HepG2 (cell line): ENCODE measurements around the gene SUN1. TPM values are rescaled to one million over a fixed set of nuclear protein-coding genes. Genes with fewer than 3 reads are reported as not detected.

Source experiments
- ATAC-seq: fragments of 200-7000 bp; cut with Tn5 transposase; 3 replicates; pipeline ENCODE4 v1.9.1; 2020; ENCODE audit warnings: mild to moderate bottlenecking, moderate library complexity
- BruUV-seq: library from RNA; stranded (reverse); fragments of 400-500 nt; replicated peaks from 2 replicates; lab custom pipeline; 2021; lab: Mats Ljungman, UMichigan
- CTCF ChIA-PET: fragments of 300-600 bp; formaldehyde crosslinking; extraction: SDS; loops from one replicate; lab custom pipeline; 2021; ENCODE audit warnings: low total read pairs, inconsistent platforms, low intra/inter-chr PET ratio; lab: Yijun Ruan, JAX
- POLR2A ChIA-PET: fragments of 350-600 bp; sonication (Branson Sonifier 250); formaldehyde crosslinking; loops from one replicate; lab custom pipeline; 2020; ENCODE audit warnings: antibody characterized with exemption, inconsistent platforms; lab: Yijun Ruan, JAX
- DNase-seq: peaks from one replicate; pipeline ENCODE4 v3.0.0-alpha.2; 2015; ENCODE audit warnings: low spot score
- FAIRE-seq: peaks from 3 replicates; lab custom pipeline; 2011; peaks lifted over from hg19 to GRCh38; lab: Jason Lieb, UNC
- H2AFZ ChIP-seq: one replicate; pipeline ENCODE4 v1.6.1; 2011; ENCODE audit warnings: low read length, inconsistent platforms
- H3K27ac ChIP-seq: fragments of 300-600 bp; 3 replicates; pipeline ENCODE4 v1.8.0; 2011; ENCODE audit warnings: mixed run types, mild to moderate bottlenecking, mixed read lengths, low read length, inconsistent platforms; ENCODE audit not compliant: insufficient read depth; ENCODE audit errors: extremely low read length
- H3K27me3 ChIP-seq, 2 experiments: fragments of 200-600 bp in 1 of 2; 2 replicates in 1 of 2; 3 replicates in 1 of 2; pipeline versions ENCODE4 v1.6.0 to v1.8.0; 2011; ENCODE audit warnings: low read length in 2 of 2, mild to moderate bottlenecking in 2 of 2, moderate library complexity in 2 of 2, inconsistent platforms in 1 of 2; ENCODE audit not compliant: insufficient read depth in 2 of 2, control insufficient read depth in 1 of 2
- H3K36me3 ChIP-seq, 2 experiments: fragments of 200-600 bp in 1 of 2; replicated peaks in 1 of 2; 2 replicates in 1 of 2; 3 replicates in 1 of 2; pipeline versions ENCODE4 v1.5.1 to v1.8.0; 2011; ENCODE audit warnings: low read length in 2 of 2, inconsistent platforms in 1 of 2; ENCODE audit not compliant: insufficient read depth in 2 of 2, control insufficient read depth in 1 of 2
- H3K4me1 ChIP-seq: 2 replicates; pipeline ENCODE4 v1.5.1; 2012; ENCODE audit warnings: low read length, inconsistent platforms; ENCODE audit not compliant: insufficient read depth
- H3K4me2 ChIP-seq: 2 replicates; pipeline ENCODE4 v1.6.0; 2011; ENCODE audit warnings: low read depth, low read length, inconsistent platforms
- H3K4me3 ChIP-seq, 3 experiments: fragments of 200-600 bp in 1 of 3; sonication (generic), shearing (Covaris generic) in 1 of 3; replicated peaks in 1 of 3; 2 replicates each; pipeline ENCODE4 v1.5.1; 2011 to 2016; ENCODE audit warnings: low read length in 3 of 3, inconsistent platforms in 2 of 3, low read depth in 2 of 3, mild to moderate bottlenecking in 2 of 3, control low read depth in 1 of 3, mixed read lengths in 1 of 3; ENCODE audit not compliant: insufficient read depth in 1 of 3
- H3K79me2 ChIP-seq: one replicate; pipeline ENCODE4 v1.6.1; 2011; ENCODE audit warnings: low read length, inconsistent platforms; ENCODE audit not compliant: insufficient read depth
- H3K9ac ChIP-seq: 2 replicates; pipeline ENCODE4 v1.6.0; 2011; ENCODE audit warnings: mild to moderate bottlenecking, low read depth, low read length, inconsistent platforms; ENCODE audit not compliant: insufficient read depth
- H3K9me3 ChIP-seq: 2 replicates; pipeline ENCODE4 v1.5.1; 2012; ENCODE audit warnings: mild to moderate bottlenecking, low read length
- H4K20me1 ChIP-seq: 2 replicates; pipeline ENCODE4 v1.6.0; 2011; ENCODE audit warnings: inconsistent platforms, mild to moderate bottlenecking, low read length, moderate library complexity; ENCODE audit not compliant: insufficient read depth
- AGO2 ChIP-seq: fragments of 200-400 bp; formaldehyde crosslinking; optimal IDR thresholded peaks from 2 replicates; pipeline ENCODE3; 2017; ENCODE audit warnings: mild to moderate bottlenecking, low read depth, low read length, moderate library complexity
- ELF4 ChIP-seq: sonication (generic); formaldehyde crosslinking; IDR thresholded peaks from 2 replicates; pipeline ENCODE4 v1.5.0; 2020; ENCODE audit warnings: missing genetic modification reagents, mild to moderate bottlenecking, moderate library complexity, borderline replicate concordance
- HNRNPK ChIP-seq: fragments of 200-400 bp; formaldehyde crosslinking; IDR thresholded peaks from 2 replicates; pipeline ENCODE4 v1.6.1; 2018; ENCODE audit warnings: low read length, low read depth, moderate library complexity, mild to moderate bottlenecking; ENCODE audit not compliant: poor library complexity, severe bottlenecking
- NFE2 ChIP-seq: sonication (generic); formaldehyde crosslinking; IDR thresholded peaks from 2 replicates; pipeline ENCODE4 v1.4.0; 2020; ENCODE audit warnings: missing genetic modification reagents
- THYN1 ChIP-seq: sonication (generic); formaldehyde crosslinking; IDR thresholded peaks from 2 replicates; pipeline ENCODE4 v1.8.1; 2023; ENCODE audit warnings: low read depth, mild to moderate bottlenecking, moderate library complexity, missing genetic modification reagents, borderline replicate concordance
- TRIM22 ChIP-seq: fragments of 450-650 bp; IDR thresholded peaks from 2 replicates; pipeline ENCODE4 v1.6.1; 2017
- ZNF550 ChIP-seq: sonication (generic); formaldehyde crosslinking; IDR thresholded peaks from 2 replicates; pipeline ENCODE4 v1.4.0; 2020; ENCODE audit warnings: mild to moderate bottlenecking, missing genetic modification reagents, borderline replicate concordance
- ZNF605 ChIP-seq: sonication (generic); formaldehyde crosslinking; IDR thresholded peaks from 2 replicates; pipeline ENCODE4 v1.8.0; 2022; ENCODE audit warnings: mild to moderate bottlenecking, missing genetic modification reagents
- ZSCAN20 ChIP-seq: sonication (generic); formaldehyde crosslinking; IDR thresholded peaks from 2 replicates; pipeline ENCODE4 v1.4.0; 2020; ENCODE audit warnings: missing genetic modification reagents, mild to moderate bottlenecking, borderline replicate concordance
- WGBS: methylation state at CpG from one replicate; pipeline ENCODE4 v1.1.6; 2017; ENCODE audit warnings: low lambda C conversion rate; 5-methylcytosine and 5-hydroxymethylcytosine counted together
- in situ Hi-C: cut with HindIII; loops from 2 replicates; pipeline ENCODE4 v1.10.0; 2017; ENCODE audit warnings: low pct_unique_long_range_greater_than_20kb; ENCODE audit not compliant: extremely low pct_ligation_motif_present
- intact Hi-C: fragments of 100-400 bp; cut with micrococcal nuclease; formaldehyde crosslinking; loops from one replicate; pipeline ENCODE4 v1.10.0; 2022; ENCODE audit not compliant: unreplicated experiment
- polyA plus RNA-seq, 8 experiments: library from polyadenylated mRNA; depleted of rRNA in 3 of 8; stranded (reverse) in 7 of 8; unstranded in 1 of 8; fragments of >200 nt; fragmentation: Illumina TruSeq in 4 of 8; extraction: Trizol in 4 of 8; gene quantifications; 2 replicates each; pipeline versions ENCODE4 v1.2.1 to v1.2.3, GENCODE V29; 2011 to 2016; ENCODE audit warnings: low read depth in 4 of 8, missing spikeins in 1 of 8, mixed read lengths in 1 of 8; ENCODE audit not compliant: insufficient read depth in 1 of 8
- total RNA-seq, 5 experiments: library from RNA; depleted of rRNA; stranded (reverse); fragments of >200 nt; fragmentation: Illumina TruSeq; extraction: Trizol; gene quantifications; 2 replicates each; pipeline ENCODE4 v1.2.3, GENCODE V29; 2016; ENCODE audit warnings: low read depth in 1 of 5

The SUN1 gene
- total and polyA plus RNA-seq, 2 of the 13 experiments (the other 11 are each of a cell fraction or from before 2014, with no cell fraction given): 47.0 to 126 TPM

GRCh38 chr7:900331-901040 lies 68.2 kb downstream of the SUN1 start:
- H3K79me2 ChIP-seq: no peaks in the 10 kb centered on the region
- ChIA-PET POLR2A (interaction anchor here (1.2 to 2.6 kb wide), 7 partner anchors 21 to 77 kb away, joined by 4 to 28 read pairs (median 14); partner anchors contain the start of gene COX19), CTCF (no interaction called here)
- no peak for FAIRE-seq
- no peaks in the 10 kb centered on the region for H4K20me1 ChIP-seq
- peak overlapping the region; percentile 70 for H3K27ac ChIP-seq
- no peak for DNase-seq
- intact Hi-C loops (loop anchor here (10.0 kb wide), 1 partner anchor 54 kb away; the partner anchor contains the start of gene ADAP1), in situ Hi-C loops (no loop called here)
- ATAC-seq: peak; percentile 2
- H3K27me3 ChIP-seq: no peaks in the 10 kb centered on the region
- no peaks in the 10 kb centered on the region for H3K9me3 ChIP-seq
- 80% methylated on average over 3 of the region's 26 CpGs for WGBS
- TF ChIP-seq ZNF605 (CRISPR knock-in tag): 0 out of 2 replicates have a peak, but pooled peaks have one; percentile 22
- no peak for TF ChIP-seq ZNF550 (CRISPR knock-in tag)
- no peak for TF ChIP-seq ELF4
- no peak for TF ChIP-seq TRIM22
- TF ChIP-seq HNRNPK: peak; percentile 4
- peak; percentile 16 for TF ChIP-seq AGO2
- no peak for TF ChIP-seq THYN1
- no peak for TF ChIP-seq ZSCAN20
- TF ChIP-seq NFE2 (CRISPR knock-in tag): no peak
- no peak overlapping the region for H2AFZ ChIP-seq
- H3K4me3 ChIP-seq: no peak overlapping the region
- BruUV-seq: no TSS peak
- 0 out of 2 replicates have a peak overlapping the region, but pooled peaks have one; percentile 63 for H3K4me2 ChIP-seq
- peaks cover 16% of the 10 kb centered on the region for H3K4me1 ChIP-seq
- H3K36me3 ChIP-seq: peaks cover 6 to 16% of the 10 kb centered on the region in 2 experiments; a peak in 4 of 5 replicates
- 0 out of 2 replicates have a peak overlapping the region, but pooled peaks have one; percentile 8 for H3K9ac ChIP-seq
